HL-60 (cell line): ENCODE measurements around the gene MVB12A.

Experiments
- DNase-seq, 2 experiments: peaks; one replicate each; pipeline ENCODE4 v3.0.0-alpha.2; 2010 to 2020; ENCODE audit warnings: low read depth in 1 of 2, low spot score in 1 of 2
- H3K27ac ChIP-seq: fragments of 250-450 bp; sonication (Bioruptor Pico); replicated peaks from 2 replicates; pipeline ENCODE4 v1.5.1; 2020; ENCODE audit warnings: mild to moderate bottlenecking, moderate library complexity
- H3K27me3 ChIP-seq: fragments of 250-450 bp; sonication (Bioruptor Pico); 2 replicates; pipeline ENCODE4 v1.5.1; 2021; ENCODE audit warnings: mild to moderate bottlenecking, moderate library complexity; ENCODE audit not compliant: insufficient read depth, poor library complexity, severe bottlenecking
- H3K4me3 ChIP-seq: replicated peaks from 2 replicates; pipeline ENCODE4 v1.5.1; 2011; ENCODE audit warnings: mild to moderate bottlenecking, control low read depth, low read length; ENCODE audit not compliant: insufficient read depth
- CTCF ChIP-seq: IDR thresholded peaks from one replicate; pipeline ENCODE4 v1.5.1; 2011; ENCODE audit warnings: low read length, control low read depth, inconsistent platforms; ENCODE audit not compliant: insufficient read depth
- GABPA ChIP-seq: IDR thresholded peaks from 2 replicates; pipeline ENCODE4 v1.6.1; 2012; ENCODE audit warnings: low read depth
- POLR2AphosphoS5 ChIP-seq: IDR thresholded peaks from 2 replicates; pipeline ENCODE4 v1.6.1; 2012; ENCODE audit warnings: low read depth
- SPI1 ChIP-seq: IDR thresholded peaks from 2 replicates; pipeline ENCODE4 v1.6.1; 2012; ENCODE audit warnings: low read depth, mild to moderate bottlenecking, borderline replicate concordance
- TF ChIP-seq, protein P1 (sequence below): IDR thresholded peaks from 2 replicates; pipeline ENCODE4 v1.6.1; 2012; ENCODE audit warnings: low read depth; ENCODE audit not compliant: insufficient replicate concordance

Gene MVB12A

DNA sequence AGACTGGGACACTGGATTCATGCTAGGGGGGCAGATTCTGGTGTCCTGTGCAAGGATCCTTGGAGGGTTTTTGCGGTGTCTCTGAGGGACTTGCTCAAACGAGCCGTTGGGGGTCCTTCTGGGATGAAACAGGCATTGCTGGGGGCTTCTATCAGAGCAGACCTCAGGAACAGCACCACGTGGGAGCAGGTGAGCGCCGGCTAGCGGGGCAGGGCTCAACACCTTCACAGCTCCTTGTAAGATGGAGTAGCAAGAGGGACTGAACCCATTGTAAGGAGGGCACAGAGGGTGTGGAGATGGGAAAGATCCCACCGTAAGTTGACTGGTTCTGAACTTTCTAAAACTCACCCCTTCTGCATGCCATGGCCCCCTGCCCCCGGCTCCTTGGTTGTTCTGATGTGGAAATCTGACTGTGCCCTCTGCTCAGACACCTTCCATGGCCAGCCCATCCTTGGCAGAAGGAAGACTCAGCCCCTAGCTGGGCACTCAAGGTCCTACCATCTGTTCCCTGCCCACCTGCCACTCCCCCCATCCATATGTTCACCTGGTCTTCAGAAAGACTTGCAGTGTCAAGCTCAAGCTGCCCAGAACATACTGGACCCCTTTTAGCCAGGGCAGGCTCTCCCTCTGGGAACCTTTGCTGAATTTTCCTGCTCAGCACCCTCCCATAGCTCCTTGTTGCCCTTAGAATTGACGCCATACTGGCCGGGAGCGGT is 51.7 kb downstream of the MVB12A start:
- Histone ChIP-seq H3K27me3 (peaks cover 3% of the 10 kb centered on the region), H3K4me3 (no peak overlapping the region), H3K27ac (no peak overlapping the region)
- TF ChIP-seq GABPA (no peak), CTCF (no peak), SPI1 (no peak), POLR2AphosphoS5 (no peak)
- TF ChIP-seq, protein P1, sequence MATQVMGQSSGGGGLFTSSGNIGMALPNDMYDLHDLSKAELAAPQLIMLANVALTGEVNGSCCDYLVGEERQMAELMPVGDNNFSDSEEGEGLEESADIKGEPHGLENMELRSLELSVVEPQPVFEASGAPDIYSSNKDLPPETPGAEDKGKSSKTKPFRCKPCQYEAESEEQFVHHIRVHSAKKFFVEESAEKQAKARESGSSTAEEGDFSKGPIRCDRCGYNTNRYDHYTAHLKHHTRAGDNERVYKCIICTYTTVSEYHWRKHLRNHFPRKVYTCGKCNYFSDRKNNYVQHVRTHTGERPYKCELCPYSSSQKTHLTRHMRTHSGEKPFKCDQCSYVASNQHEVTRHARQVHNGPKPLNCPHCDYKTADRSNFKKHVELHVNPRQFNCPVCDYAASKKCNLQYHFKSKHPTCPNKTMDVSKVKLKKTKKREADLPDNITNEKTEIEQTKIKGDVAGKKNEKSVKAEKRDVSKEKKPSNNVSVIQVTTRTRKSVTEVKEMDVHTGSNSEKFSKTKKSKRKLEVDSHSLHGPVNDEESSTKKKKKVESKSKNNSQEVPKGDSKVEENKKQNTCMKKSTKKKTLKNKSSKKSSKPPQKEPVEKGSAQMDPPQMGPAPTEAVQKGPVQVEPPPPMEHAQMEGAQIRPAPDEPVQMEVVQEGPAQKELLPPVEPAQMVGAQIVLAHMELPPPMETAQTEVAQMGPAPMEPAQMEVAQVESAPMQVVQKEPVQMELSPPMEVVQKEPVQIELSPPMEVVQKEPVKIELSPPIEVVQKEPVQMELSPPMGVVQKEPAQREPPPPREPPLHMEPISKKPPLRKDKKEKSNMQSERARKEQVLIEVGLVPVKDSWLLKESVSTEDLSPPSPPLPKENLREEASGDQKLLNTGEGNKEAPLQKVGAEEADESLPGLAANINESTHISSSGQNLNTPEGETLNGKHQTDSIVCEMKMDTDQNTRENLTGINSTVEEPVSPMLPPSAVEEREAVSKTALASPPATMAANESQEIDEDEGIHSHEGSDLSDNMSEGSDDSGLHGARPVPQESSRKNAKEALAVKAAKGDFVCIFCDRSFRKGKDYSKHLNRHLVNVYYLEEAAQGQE, result no peak
- no peak for DNase-seq

GRCh38 chr19:17473041-17473440 is 53.2 kb downstream of the MVB12A start:
- H3K4me3 ChIP-seq, result no peak overlapping the region
- peak; percentile 74 to 75 for DNase-seq
- peaks cover 3% of the 10 kb centered on the region for H3K27me3 ChIP-seq
- H3K27ac ChIP-seq, result no peak overlapping the region
- TF ChIP-seq, protein P1, result no peak
- no peak for TF ChIP-seq POLR2AphosphoS5
- TF ChIP-seq SPI1, result no peak
- no peak for TF ChIP-seq GABPA
- no peak for TF ChIP-seq CTCF
